Hepatocyte (in vitro differentiated cells): ENCODE data around the gene LDB2. TPM values are rescaled to one million over a fixed set of nuclear protein-coding genes. Genes with fewer than 3 reads are reported as not detected.

ENCODE experiments used
- DNase-seq: peaks from one replicate; pipeline ENCODE4 v3.0.0-alpha.2; 2016; ENCODE audit warnings: low spot score
- H2AFZ ChIP-seq: fragments of 200-600 bp; sonication (generic); 2 replicates; pipeline ENCODE4 v1.6.0; 2016; ENCODE audit warnings: antibody characterized with exemption, mild to moderate bottlenecking
- H3K27ac ChIP-seq: fragments of 200-600 bp; sonication (generic); 2 replicates; pipeline ENCODE4 v1.5.1; 2016; ENCODE audit warnings: mild to moderate bottlenecking
- H3K27me3 ChIP-seq: fragments of 200-600 bp; sonication (generic); 2 replicates; pipeline ENCODE4 v1.6.1; 2016
- H3K36me3 ChIP-seq: fragments of 200-600 bp; sonication (generic); replicated peaks from 2 replicates; pipeline ENCODE4 v1.5.1; 2016; ENCODE audit warnings: low read depth; ENCODE audit not compliant: insufficient read depth
- H3K4me1 ChIP-seq: fragments of 200-600 bp; sonication (generic); 2 replicates; pipeline ENCODE4 v1.5.1; 2016; ENCODE audit warnings: mild to moderate bottlenecking, moderate library complexity; ENCODE audit not compliant: insufficient read depth
- H3K4me2 ChIP-seq: fragments of 200-600 bp; sonication (generic); 2 replicates; pipeline ENCODE4 v1.6.0; 2016
- H3K4me3 ChIP-seq: fragments of 200-600 bp; sonication (generic); 2 replicates; pipeline ENCODE4 v1.5.1; 2016; ENCODE audit warnings: mild to moderate bottlenecking
- H3K79me2 ChIP-seq: fragments of 200-600 bp; sonication (generic); 2 replicates; pipeline ENCODE4 v1.6.0; 2017; ENCODE audit warnings: mild to moderate bottlenecking
- H3K9me2 ChIP-seq: fragments of 200-600 bp; sonication (generic); replicated peaks from 2 replicates; pipeline ENCODE4 v1.6.0; 2017; ENCODE audit warnings: mild to moderate bottlenecking; ENCODE audit not compliant: insufficient read depth
- H3K9me3 ChIP-seq: fragments of 200-600 bp; sonication (generic); 2 replicates; pipeline ENCODE4 v1.5.1; 2016; ENCODE audit warnings: low read depth, mild to moderate bottlenecking
- H4K20me1 ChIP-seq: fragments of 200-600 bp; sonication (generic); 2 replicates; pipeline ENCODE4 v1.6.0; 2016; ENCODE audit warnings: mild to moderate bottlenecking; ENCODE audit not compliant: insufficient read depth, poor library complexity, severe bottlenecking
- EZH2 ChIP-seq: fragments of 200-600 bp; sonication (generic); IDR thresholded peaks from 2 replicates; pipeline ENCODE4 v1.6.1; 2016; ENCODE audit warnings: antibody characterized with exemption, mild to moderate bottlenecking, borderline replicate concordance
- EZH2phosphoT487 ChIP-seq: fragments of 200-600 bp; sonication (generic); IDR thresholded peaks from one replicate; pipeline ENCODE4 v1.6.1; 2018; ENCODE audit warnings: antibody characterized with exemption, mild to moderate bottlenecking, low read depth, moderate library complexity; ENCODE audit not compliant: unreplicated experiment, severe bottlenecking
- WGBS: methylation state at CpG from one replicate; pipeline ENCODE4 v1.1.6; 2016; ENCODE audit warnings: low lambda C conversion rate; ENCODE audit errors: missing lambda C conversion rate; 5-methylcytosine and 5-hydroxymethylcytosine counted together
- polyA plus RNA-seq: library from polyadenylated mRNA; unstranded; fragments of >200 nt; fragmentation: Nextera tagmentation; extraction: Ambion mirVana; gene quantifications from 2 replicates; pipeline ENCODE4 v1.2.1, GENCODE V29; 2016
- total RNA-seq: library from RNA; depleted of rRNA; stranded (reverse); fragments of >200 nt; gene quantifications from 2 replicates; pipeline ENCODE4 v1.2.3, GENCODE V29; 2014
- TF ChIP-seq, protein P1 (sequence below): fragments of 200-600 bp; sonication (generic); IDR thresholded peaks from 2 replicates; pipeline ENCODE4 v1.5.1; 2016; ENCODE audit warnings: antibody characterized with exemption, mild to moderate bottlenecking; ENCODE audit not compliant: poor library complexity

The LDB2 gene
- total and polyA plus RNA-seq, 2 experiments from 2014 or later = 8.7 to 20.3 TPM

DNA sequence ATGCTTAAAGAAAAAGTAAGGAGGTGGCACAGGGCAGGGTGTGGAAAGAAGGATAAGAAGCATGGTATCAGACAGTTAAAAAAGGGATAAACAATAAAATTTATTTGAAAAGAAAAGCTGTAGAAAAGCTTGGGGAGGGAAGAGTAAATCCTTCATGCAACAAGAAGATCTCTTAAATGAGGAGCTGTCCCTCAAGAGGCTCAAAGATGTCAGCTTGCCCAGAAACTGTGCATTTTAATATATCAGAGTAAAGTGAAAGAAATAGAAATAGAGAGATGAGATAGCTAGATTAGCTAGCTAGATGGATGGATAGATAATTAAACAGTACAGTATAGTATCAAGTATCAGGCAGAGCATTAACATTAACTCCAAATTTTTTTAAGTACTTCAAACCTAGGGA is 170.3 kb downstream of the LDB2 start:
- H3K27ac ChIP-seq = no peak overlapping the region
- DNase-seq = no peak
- no peaks in the 10 kb centered on the region for H3K9me2 ChIP-seq
- no peaks in the 10 kb centered on the region for H4K20me1 ChIP-seq
- no peaks in the 10 kb centered on the region for H3K79me2 ChIP-seq
- no peaks in the 10 kb centered on the region for H3K9me3 ChIP-seq
- no peak overlapping the region for H2AFZ ChIP-seq
- TF ChIP-seq EZH2 (no peak), EZH2phosphoT487 (no peak)
- TF ChIP-seq, protein P1, sequence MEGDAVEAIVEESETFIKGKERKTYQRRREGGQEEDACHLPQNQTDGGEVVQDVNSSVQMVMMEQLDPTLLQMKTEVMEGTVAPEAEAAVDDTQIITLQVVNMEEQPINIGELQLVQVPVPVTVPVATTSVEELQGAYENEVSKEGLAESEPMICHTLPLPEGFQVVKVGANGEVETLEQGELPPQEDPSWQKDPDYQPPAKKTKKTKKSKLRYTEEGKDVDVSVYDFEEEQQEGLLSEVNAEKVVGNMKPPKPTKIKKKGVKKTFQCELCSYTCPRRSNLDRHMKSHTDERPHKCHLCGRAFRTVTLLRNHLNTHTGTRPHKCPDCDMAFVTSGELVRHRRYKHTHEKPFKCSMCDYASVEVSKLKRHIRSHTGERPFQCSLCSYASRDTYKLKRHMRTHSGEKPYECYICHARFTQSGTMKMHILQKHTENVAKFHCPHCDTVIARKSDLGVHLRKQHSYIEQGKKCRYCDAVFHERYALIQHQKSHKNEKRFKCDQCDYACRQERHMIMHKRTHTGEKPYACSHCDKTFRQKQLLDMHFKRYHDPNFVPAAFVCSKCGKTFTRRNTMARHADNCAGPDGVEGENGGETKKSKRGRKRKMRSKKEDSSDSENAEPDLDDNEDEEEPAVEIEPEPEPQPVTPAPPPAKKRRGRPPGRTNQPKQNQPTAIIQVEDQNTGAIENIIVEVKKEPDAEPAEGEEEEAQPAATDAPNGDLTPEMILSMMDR = no peak
- no peaks in the 10 kb centered on the region for H3K36me3 ChIP-seq
- H3K4me3 ChIP-seq = no peak overlapping the region
- H3K4me2 ChIP-seq = no peak overlapping the region
- no peaks in the 10 kb centered on the region for H3K27me3 ChIP-seq
- H3K4me1 ChIP-seq = no peaks in the 10 kb centered on the region

DNA sequence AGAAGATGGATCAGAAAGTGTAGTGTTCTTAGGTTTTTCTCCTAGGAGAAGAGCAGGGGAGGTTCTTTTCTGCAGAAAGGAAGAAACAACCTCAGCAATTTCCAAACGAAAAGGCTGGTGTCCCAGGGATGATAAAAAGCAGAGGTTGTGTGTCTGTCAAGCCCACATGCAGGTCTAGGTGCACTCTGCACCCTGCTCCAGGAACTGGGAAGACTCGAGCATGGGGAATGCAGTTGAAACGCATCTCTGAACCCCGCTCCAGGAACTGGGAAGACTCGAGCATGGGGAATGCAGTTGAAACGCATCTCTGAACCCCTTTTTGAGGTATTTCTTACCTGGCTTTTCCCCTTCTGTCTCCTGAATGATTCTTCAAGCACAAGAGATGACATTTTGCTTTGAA is 171.2 kb downstream of the LDB2 start:
- no peak overlapping the region for H3K4me2 ChIP-seq
- H3K27me3 ChIP-seq = no peaks in the 10 kb centered on the region
- no peaks in the 10 kb centered on the region for H4K20me1 ChIP-seq
- TF ChIP-seq EZH2phosphoT487 = no peak
- TF ChIP-seq EZH2 = no peak
- TF ChIP-seq, protein P1 = no peak
- no peak for DNase-seq
- no peak overlapping the region for H3K4me3 ChIP-seq
- no peaks in the 10 kb centered on the region for H3K4me1 ChIP-seq
- 81% methylated on average over 6 of the region's 6 CpGs for WGBS
- H3K27ac ChIP-seq = no peak overlapping the region
- no peaks in the 10 kb centered on the region for H3K9me2 ChIP-seq
- no peaks in the 10 kb centered on the region for H3K79me2 ChIP-seq
- no peak overlapping the region for H2AFZ ChIP-seq
- no peaks in the 10 kb centered on the region for H3K36me3 ChIP-seq
- H3K9me3 ChIP-seq = no peaks in the 10 kb centered on the region

DNA sequence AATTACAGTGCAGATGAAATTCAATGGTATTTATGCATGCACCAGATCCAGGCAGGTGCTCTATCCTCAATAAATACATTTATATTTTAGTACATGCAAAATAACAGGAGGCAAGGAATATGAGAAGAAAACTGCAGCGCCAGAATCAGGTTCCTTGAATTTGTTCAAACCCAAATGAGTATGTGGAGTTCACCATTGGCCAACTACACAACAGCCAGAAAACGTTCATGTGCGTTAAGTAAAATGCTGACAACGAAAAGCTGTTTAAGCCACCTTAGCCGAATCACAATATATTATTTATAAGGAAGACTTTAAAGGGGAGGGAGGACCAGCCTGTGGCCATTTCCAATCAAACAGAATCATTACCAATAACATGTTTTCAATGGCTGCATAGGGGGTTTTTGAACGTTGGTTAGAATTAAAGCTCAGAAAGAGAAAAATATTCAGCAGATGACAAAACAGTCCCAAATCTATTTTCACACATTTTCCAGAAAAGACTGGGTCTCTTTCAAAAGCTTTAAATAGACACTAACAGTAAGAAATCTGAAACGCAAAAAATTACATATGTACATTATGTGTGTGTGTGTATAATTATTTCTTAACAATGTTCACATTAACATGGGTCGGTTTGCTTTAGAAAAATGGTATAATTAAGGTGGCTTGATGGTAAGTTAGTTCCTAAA is 171.9 kb downstream of the LDB2 start:
- TF ChIP-seq, protein P1 = no peak
- TF ChIP-seq EZH2 = no peak
- TF ChIP-seq EZH2phosphoT487 = no peak
- Histone ChIP-seq H3K9me3 (no peaks in the 10 kb centered on the region), H3K27ac (no peak overlapping the region), H2AFZ (no peak overlapping the region), H3K79me2 (no peaks in the 10 kb centered on the region), H3K36me3 (no peaks in the 10 kb centered on the region), H3K4me3 (no peak overlapping the region), H4K20me1 (no peaks in the 10 kb centered on the region), H3K4me2 (no peak overlapping the region), H3K4me1 (no peaks in the 10 kb centered on the region), H3K9me2 (no peaks in the 10 kb centered on the region), H3K27me3 (no peaks in the 10 kb centered on the region)
- WGBS = 92% methylated on average over 8 of the region's 8 CpGs
- no peak for DNase-seq

DNA sequence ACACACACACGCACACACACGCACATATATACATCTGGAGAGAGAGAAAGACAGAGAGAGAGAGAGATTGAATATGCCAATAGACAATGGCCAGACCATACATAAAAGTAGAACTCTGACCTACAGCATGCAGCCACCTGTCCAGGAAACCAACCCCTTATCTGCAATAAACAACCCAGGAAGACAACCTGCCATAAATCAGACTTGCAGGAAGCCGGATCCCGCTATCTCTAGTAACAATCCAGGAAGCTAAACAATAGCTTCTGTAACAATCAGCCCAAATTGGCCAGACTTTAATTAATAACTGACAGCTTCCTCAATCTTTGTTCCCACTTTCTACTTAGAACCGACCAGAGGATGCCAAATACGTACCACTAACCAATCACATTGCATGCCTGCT is 173.2 kb downstream of the LDB2 start:
- Histone ChIP-seq H3K4me3 (no peak overlapping the region), H3K9me3 (no peaks in the 10 kb centered on the region), H3K4me2 (no peak overlapping the region), H3K9me2 (no peaks in the 10 kb centered on the region), H4K20me1 (no peaks in the 10 kb centered on the region), H2AFZ (no peak overlapping the region), H3K27ac (no peak overlapping the region), H3K27me3 (no peaks in the 10 kb centered on the region), H3K79me2 (no peaks in the 10 kb centered on the region), H3K36me3 (no peaks in the 10 kb centered on the region), H3K4me1 (peaks cover 7% of the 10 kb centered on the region)
- WGBS = 83% methylated on average over 6 of the region's 6 CpGs
- no peak for DNase-seq
- TF ChIP-seq, protein P1 = no peak
- no peak for TF ChIP-seq EZH2phosphoT487
- TF ChIP-seq EZH2 = no peak
